Measurements from ENCODE around the gene SLC25A34.
"Not testable (repeated sequence)": the region's sequence is repeated elsewhere in the genome, so short reads cannot be mapped to it uniquely, and the experiment has no call there.

The SLC25A34 gene

GRCh38 chr1:15736038-15736891 is at the start of gene SLC25A34:
TSS of gene SLC25A34 (plus strand) at chr1:15736258. CDS start at chr1:15736486, 228 bp downstream.
- no peak for DNase-seq

GRCh38 chr1:15687446-15687845 is 48.6 kb upstream of the SLC25A34 start:
- no peak for DNase-seq

- no peak for DNase-seq
Measured at GRCh38 chr1:15690317-15690716, 45.7 kb upstream of the SLC25A34 start.

- DNase-seq = no peak
Measured at GRCh38 chr1:15691434-15692032, 44.5 kb upstream of the SLC25A34 start.

- no peak for DNase-seq
Measured at GRCh38 chr1:15692121-15692682, 43.9 kb upstream of the SLC25A34 start.

- no peak for DNase-seq
Measured at GRCh38 chr1:15693371-15693770, 42.7 kb upstream of the SLC25A34 start.

- DNase-seq = peak; percentile 37 to 70
Measured at GRCh38 chr1:15696956-15697521, 39.0 kb upstream of the SLC25A34 start.

- DNase-seq = no peak
Measured at GRCh38 chr1:15698201-15698600, 37.9 kb upstream of the SLC25A34 start.

- not testable (repeated sequence) for DNase-seq
Measured at GRCh38 chr1:15699321-15699720, 36.7 kb upstream of the SLC25A34 start.

GRCh38 chr1:15700508-15700907 is 35.5 kb upstream of the SLC25A34 start:
- no peak for DNase-seq

- no peak for DNase-seq
Measured at GRCh38 chr1:15701784-15702183, 34.3 kb upstream of the SLC25A34 start.

GRCh38 chr1:15702722-15703550 is 33.1 kb upstream of the SLC25A34 start:
- DNase-seq = no peak

GRCh38 chr1:15703562-15703961 is 32.5 kb upstream of the SLC25A34 start:
- DNase-seq = no peak

- no peak for DNase-seq
Measured at GRCh38 chr1:15704526-15705183, 31.4 kb upstream of the SLC25A34 start.

GRCh38 chr1:15705184-15705566 is 30.9 kb upstream of the SLC25A34 start:
- no peak for DNase-seq

GRCh38 chr1:15706751-15707150 is 29.3 kb upstream of the SLC25A34 start:
- DNase-seq = no peak

- no peak for DNase-seq
Measured at GRCh38 chr1:15707239-15707925, 28.7 kb upstream of the SLC25A34 start.

- no peak for DNase-seq
Measured at GRCh38 chr1:15708486-15709137, 27.4 kb upstream of the SLC25A34 start.

- DNase-seq = no peak
Measured at GRCh38 chr1:15709226-15709625, 26.8 kb upstream of the SLC25A34 start.

- DNase-seq = no peak
Measured at GRCh38 chr1:15712168-15712567, 23.9 kb upstream of the SLC25A34 start.
